Lung (tissue), 12 donors: ENCODE data around the gene WDR90. TPM values are rescaled to one million over a fixed set of nuclear protein-coding genes. Genes with fewer than 3 reads are reported as not detected.

ENCODE experiments used
- ATAC-seq: fragments of 200-7000 bp; cut with Tn5 transposase; one replicate; pipeline ENCODE4 v1.9.1; 2020; ENCODE audit warnings: moderate number of reproducible peaks; ENCODE audit not compliant: insufficient read depth, low FRiP score
- DNase-seq, 3 donors: peaks; one replicate each; pipeline ENCODE4 v3.0.0-alpha.2; 2013 to 2017
- H3K27ac ChIP-seq, 2 donors: one replicate each; pipeline ENCODE4 v1.5.1; 2013; ENCODE audit warnings: mild to moderate bottlenecking in 2 of 2, moderate library complexity in 2 of 2, control low read depth in 1 of 2, inconsistent platforms in 1 of 2, low read depth in 1 of 2, low read length in 1 of 2
- H3K27me3 ChIP-seq, 3 donors: one replicate each; pipeline ENCODE4 v1.5.1; 2013; ENCODE audit warnings: low read length in 2 of 3; ENCODE audit not compliant: control insufficient read depth in 3 of 3, insufficient read depth in 3 of 3
- H3K36me3 ChIP-seq, 4 donors: one replicate each; pipeline ENCODE4 v1.5.1; 2013; ENCODE audit warnings: low read length in 4 of 4, mild to moderate bottlenecking in 1 of 4, moderate library complexity in 1 of 4; ENCODE audit not compliant: control insufficient read depth in 4 of 4, insufficient read depth in 4 of 4
- H3K4me1 ChIP-seq, 5 donors: one replicate each; pipeline ENCODE4 v1.5.1; 2013; ENCODE audit warnings: low read length in 5 of 5, mild to moderate bottlenecking in 2 of 5, moderate library complexity in 1 of 5; ENCODE audit not compliant: control insufficient read depth in 5 of 5, insufficient read depth in 5 of 5
- H3K4me3 ChIP-seq: one replicate; pipeline ENCODE4 v1.5.1; 2013; ENCODE audit warnings: mild to moderate bottlenecking, control low read depth, moderate library complexity
- H3K9ac ChIP-seq, 2 donors: one replicate each; pipeline ENCODE4 v1.5.1; 2013; ENCODE audit warnings: low read length in 2 of 2, control low read depth in 1 of 2; ENCODE audit not compliant: insufficient read depth in 1 of 2
- H3K9me3 ChIP-seq, 4 donors: one replicate each; pipeline ENCODE4 v1.5.1; 2013; ENCODE audit warnings: low read length in 3 of 4, mild to moderate bottlenecking in 1 of 4, moderate library complexity in 1 of 4; ENCODE audit not compliant: control insufficient read depth in 4 of 4, insufficient read depth in 3 of 4
- WGBS, 2 donors: extraction: QIAGEN DNeasy Blood & Tissue Kit; methylation state at CpG; one replicate each; pipeline ENCODE4 v1.1.7; 2013; 5-methylcytosine and 5-hydroxymethylcytosine counted together
- polyA plus RNA-seq, 2 donors: library from polyadenylated mRNA; stranded (reverse); fragments of 200-250 nt; gene quantifications; one replicate each; pipeline ENCODE4 v1.2.1, GENCODE V29; 2013
- total RNA-seq, 2 donors: library from RNA; depleted of rRNA in 1 of 2; stranded (reverse); fragments of >200 nt in 1 of 2; gene quantifications; one replicate each; pipeline ENCODE4 v1.2.1, GENCODE V29; 2014 to 2021
- TF ChIP-seq, protein P1 (sequence below): IDR thresholded peaks from 2 replicates; pipeline ENCODE4 v1.5.1; 2012; ENCODE audit warnings: mild to moderate bottlenecking; ENCODE audit errors: control extremely low read depth, extremely low read depth
- donor health status: control.
- donor health status: control.
- donor health status: Bipolar disorder and iron deficiency.
- donor health status: healthy.
- donor health status: DM: yes; HTN: yes; CAD: no.

The WDR90 gene
- total and polyA plus RNA-seq, 4 donors: 18.6 to 74.2 (median 27.9) TPM

DNA sequence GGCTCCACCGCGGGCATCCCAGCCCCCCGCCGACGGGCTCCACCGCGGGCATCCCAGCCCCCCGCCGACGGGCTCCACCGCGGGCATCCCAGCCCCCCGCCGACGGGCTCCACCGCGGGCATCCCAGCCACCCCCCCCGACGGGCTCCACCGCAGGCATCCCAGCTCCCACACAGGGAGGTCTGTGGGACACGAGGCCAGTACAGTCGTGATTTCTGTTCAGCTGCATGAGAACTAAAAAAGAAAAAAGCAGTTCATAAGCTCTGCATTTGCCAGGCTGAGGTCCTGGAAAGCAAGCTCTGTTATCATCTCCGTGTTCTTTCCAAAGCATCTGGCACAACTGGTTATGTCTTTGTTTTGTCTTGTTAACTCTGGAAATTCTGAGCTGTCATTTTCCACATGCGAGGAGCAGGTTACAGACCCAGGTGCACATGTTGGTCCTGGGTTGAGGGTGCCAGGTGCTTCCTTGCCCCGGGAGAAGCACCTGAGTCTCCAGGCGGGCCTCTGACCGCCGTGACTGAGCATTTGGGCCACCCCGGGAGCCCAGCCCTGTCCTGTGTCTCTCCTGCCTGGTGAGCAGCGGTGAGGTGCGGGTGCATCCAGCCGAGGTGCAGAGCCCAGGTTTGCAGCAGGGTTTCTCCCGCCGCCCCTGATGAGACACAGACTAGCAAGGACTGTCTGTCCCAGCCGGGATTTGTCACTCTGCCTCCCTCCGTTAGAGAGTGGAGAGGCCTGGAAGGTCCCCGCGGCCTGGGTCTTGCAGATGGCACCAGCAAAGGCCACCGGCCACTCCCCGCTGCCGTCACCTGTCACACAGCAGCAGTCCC is 28.3 kb upstream of the WDR90 start:
- Histone ChIP-seq H3K36me3 (peaks cover 0 to 11% (median 2%) of the 10 kb centered on the region in 4 donors), H3K27me3 (no peaks in the 10 kb centered on the region), H3K4me3 (no peak overlapping the region), H3K4me1 (peaks cover 0 to 9% (median 7%) of the 10 kb centered on the region in 5 donors), H3K27ac (peak overlapping the region in 1 of 2 donors; percentile 7), H3K9me3 (no peaks in the 10 kb centered on the region), H3K9ac (no peak overlapping the region)
- 90 to 92% methylated on average over 36 to 41 of the region's 41 CpGs for WGBS, 2 donors
- DNase-seq: no peak
- TF ChIP-seq, protein P1, sequence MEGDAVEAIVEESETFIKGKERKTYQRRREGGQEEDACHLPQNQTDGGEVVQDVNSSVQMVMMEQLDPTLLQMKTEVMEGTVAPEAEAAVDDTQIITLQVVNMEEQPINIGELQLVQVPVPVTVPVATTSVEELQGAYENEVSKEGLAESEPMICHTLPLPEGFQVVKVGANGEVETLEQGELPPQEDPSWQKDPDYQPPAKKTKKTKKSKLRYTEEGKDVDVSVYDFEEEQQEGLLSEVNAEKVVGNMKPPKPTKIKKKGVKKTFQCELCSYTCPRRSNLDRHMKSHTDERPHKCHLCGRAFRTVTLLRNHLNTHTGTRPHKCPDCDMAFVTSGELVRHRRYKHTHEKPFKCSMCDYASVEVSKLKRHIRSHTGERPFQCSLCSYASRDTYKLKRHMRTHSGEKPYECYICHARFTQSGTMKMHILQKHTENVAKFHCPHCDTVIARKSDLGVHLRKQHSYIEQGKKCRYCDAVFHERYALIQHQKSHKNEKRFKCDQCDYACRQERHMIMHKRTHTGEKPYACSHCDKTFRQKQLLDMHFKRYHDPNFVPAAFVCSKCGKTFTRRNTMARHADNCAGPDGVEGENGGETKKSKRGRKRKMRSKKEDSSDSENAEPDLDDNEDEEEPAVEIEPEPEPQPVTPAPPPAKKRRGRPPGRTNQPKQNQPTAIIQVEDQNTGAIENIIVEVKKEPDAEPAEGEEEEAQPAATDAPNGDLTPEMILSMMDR: no peak
- ATAC-seq: no peak

DNA sequence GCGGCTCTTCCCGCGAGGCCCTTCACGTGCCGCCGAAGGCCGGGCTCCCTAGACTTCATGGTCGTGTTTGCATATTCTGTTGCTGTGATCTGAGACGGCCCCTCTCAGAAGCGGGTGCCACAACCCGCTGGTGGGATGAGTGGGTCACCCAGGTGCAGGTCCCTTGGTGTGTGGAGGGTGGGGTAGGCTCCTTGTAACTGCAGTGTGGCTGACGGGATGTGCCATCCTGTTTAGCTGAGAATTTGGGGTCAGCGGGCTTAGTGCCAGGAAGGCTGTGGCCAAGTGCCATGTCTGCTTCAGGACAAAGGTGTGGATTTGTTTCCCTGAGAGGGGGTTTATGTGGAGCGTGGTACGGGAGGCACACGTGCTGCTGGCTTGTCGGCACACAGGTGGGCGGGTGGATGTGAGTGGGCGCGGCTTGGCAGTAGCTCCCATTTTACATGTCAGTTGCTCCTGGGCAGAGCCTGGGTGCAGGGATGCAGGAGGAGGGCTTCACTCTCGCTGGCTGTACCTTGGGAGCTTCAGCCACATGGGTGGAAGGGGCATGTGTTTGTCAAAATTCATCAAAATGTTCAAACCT is 27.5 kb upstream of the WDR90 start:
- Histone ChIP-seq H3K36me3 (peaks cover 0 to 16% (median 3%) of the 10 kb centered on the region in 4 donors), H3K27ac (peak overlapping the region in 1 of 2 donors; percentile 7), H3K27me3 (no peaks in the 10 kb centered on the region), H3K9ac (no peak overlapping the region), H3K4me3 (no peak overlapping the region), H3K9me3 (no peaks in the 10 kb centered on the region), H3K4me1 (peaks cover 0 to 9% (median 7%) of the 10 kb centered on the region in 5 donors)
- TF ChIP-seq, protein P1: no peak
- ATAC-seq (no peak), DNase-seq (no peak)
- WGBS, 2 donors: 74 to 82% methylated on average over 21 of the region's 21 CpGs

DNA sequence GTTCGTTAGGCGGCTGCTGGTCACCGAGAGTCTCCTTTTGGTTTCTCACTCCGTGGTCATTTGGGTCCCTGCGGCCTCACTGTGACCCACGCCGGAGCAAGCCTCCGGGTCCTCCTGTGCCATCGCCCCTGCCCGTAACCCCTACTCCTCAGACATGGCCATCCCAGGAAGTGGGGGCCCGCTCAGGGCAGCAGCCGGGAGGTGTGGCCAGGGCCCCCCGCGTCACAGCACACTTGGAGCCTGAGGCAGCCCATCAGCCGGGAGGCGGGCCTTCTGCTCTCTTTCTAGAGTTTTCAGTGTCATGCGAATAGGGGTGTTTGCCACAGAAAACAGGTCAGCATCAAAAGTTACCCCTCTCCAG is 26.3 kb upstream of the WDR90 start:
- 88 to 93% methylated on average over 17 of the region's 17 CpGs for WGBS, 2 donors

More for the DNA sequence above, 26.3 kb upstream of the WDR90 start:
- no peak for ATAC-seq
- Histone ChIP-seq H3K4me1 (peaks cover 0 to 9% (median 3%) of the 10 kb centered on the region in 5 donors), H3K9ac (no peak overlapping the region), H3K4me3 (no peak overlapping the region), H3K9me3 (no peaks in the 10 kb centered on the region), H3K27me3 (no peaks in the 10 kb centered on the region), H3K27ac (peak overlapping the region in 1 of 2 donors; percentile 3), H3K36me3 (peaks cover 0 to 22% (median 5%) of the 10 kb centered on the region in 4 donors)
- no peak for DNase-seq
- TF ChIP-seq, protein P1: no peak
